LNCaP clone FGC (cell line): ENCODE data around the gene TCN2.

Source experiments
- DNase-seq: peaks from one replicate; pipeline ENCODE4 v3.0.0-alpha.2; 2011; ENCODE audit warnings: low read depth
- H3K4me3 ChIP-seq: 2 replicates; pipeline ENCODE4 v1.5.1; 2011; ENCODE audit warnings: mild to moderate bottlenecking, low read depth, low read length, control low read depth
- TF ChIP-seq, protein P1 (sequence below): IDR thresholded peaks from 2 replicates; pipeline ENCODE4 v1.5.1; 2012; ENCODE audit warnings: mild to moderate bottlenecking; ENCODE audit not compliant: control insufficient read depth, insufficient read depth; ENCODE audit errors: extremely low read depth

The TCN2 gene

DNA sequence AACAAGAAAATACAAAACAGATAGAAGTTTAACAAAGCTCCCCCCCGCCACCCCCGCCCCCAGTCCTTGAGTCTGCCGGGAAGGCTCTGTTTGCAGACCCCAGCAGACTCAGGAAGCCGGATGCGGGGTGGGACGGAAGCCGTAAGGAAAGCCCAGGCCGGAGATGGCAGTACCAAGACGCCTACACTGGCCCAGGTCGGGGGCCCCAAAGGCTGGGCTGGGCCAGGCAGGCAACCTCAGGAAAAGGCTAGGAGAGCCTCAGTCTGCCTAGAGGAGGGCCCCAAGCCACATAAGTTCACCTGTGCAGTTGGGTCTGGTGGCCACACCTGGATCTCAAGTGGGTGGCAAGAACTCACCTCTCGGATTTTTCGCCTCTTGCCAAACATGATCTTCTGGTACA, 28.5 kb upstream of the TCN2 start:
- TF ChIP-seq, protein P1, sequence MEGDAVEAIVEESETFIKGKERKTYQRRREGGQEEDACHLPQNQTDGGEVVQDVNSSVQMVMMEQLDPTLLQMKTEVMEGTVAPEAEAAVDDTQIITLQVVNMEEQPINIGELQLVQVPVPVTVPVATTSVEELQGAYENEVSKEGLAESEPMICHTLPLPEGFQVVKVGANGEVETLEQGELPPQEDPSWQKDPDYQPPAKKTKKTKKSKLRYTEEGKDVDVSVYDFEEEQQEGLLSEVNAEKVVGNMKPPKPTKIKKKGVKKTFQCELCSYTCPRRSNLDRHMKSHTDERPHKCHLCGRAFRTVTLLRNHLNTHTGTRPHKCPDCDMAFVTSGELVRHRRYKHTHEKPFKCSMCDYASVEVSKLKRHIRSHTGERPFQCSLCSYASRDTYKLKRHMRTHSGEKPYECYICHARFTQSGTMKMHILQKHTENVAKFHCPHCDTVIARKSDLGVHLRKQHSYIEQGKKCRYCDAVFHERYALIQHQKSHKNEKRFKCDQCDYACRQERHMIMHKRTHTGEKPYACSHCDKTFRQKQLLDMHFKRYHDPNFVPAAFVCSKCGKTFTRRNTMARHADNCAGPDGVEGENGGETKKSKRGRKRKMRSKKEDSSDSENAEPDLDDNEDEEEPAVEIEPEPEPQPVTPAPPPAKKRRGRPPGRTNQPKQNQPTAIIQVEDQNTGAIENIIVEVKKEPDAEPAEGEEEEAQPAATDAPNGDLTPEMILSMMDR = no peak
- H3K4me3 ChIP-seq = no peak overlapping the region
- DNase-seq = no peak

DNA sequence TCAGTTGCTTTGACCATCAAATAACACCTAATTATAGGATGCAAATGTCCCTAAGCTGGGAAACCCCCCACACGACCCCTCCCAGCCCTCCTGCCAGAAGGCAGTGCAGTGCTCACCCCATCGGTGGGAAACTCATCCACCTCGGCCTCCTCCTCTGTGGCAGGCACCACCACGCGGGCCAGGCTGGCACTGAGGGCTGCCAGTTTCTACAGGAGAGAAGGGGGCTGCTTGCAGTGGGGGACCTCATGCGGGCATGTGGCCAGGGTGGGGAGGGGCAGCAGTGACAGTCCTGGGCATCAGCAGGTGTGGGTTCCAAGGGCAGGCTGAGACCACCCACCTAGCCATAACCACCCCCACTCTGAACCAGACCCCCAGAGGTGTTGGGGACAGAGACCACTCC, 26.1 kb upstream of the TCN2 start:
- DNase-seq = no peak
- no peak overlapping the region for H3K4me3 ChIP-seq

DNA sequence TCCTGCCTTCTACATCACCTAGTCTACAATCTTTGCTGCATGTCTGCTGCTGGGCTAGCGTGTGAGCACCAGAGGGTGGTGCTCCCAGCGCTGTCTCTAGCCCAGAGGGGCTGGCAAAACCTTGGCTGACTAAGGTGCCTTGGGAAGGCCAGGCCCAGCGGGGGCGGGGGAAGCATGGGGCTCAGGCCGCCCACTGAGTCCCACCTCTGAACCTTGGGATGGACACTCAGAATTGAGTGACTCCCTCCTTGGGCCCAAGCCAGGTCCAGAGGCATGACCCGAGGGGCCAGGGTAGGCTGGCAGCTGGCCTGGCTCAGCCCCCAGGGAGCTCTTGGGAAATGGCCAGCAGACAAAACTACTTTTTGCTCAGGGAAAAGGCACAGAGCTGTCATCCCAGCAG, 24.9 kb upstream of the TCN2 start:
- H3K4me3 ChIP-seq = no peak overlapping the region
- TF ChIP-seq, protein P1 = no peak
- DNase-seq = no peak

More for the DNA sequence above, 26.1 kb upstream of the TCN2 start:
- TF ChIP-seq, protein P1 = no peak

DNA sequence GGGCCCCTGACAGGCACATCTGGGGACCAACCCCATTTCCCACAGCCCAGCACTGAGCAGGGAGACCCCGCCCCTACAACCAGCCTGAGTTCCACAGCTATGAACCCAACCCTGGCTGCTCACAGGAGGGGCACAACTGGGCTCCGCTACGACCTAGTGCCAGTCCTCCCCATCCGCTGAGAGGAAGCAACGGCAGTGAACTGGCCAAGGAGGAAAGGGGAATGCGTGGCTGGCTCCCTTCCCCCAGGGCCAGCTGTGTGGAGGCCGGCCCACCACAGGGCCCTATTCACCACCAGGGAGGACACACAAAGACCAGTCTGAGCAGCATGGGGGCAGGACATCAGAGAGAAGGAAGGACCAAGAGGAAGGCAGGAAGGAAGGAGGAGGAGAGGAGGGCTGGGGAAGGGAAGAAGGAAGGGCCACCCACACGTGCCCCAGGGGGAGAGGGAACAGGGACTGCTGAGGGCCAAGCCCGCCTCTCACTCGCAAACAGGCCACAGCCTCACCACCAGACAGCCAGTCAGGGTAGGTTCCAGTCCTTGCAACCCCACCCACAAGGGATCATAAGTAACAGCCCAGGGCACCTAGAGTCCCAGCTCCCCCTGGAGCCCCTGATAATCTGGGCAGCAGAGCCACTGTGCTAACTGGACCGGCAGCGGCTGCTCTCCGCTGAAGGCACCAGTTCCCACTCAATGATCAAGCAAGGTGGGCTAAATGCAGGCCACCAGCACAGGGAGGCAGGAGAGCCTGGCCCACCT, 24.0 kb upstream of the TCN2 start:
- H3K4me3 ChIP-seq = no peak overlapping the region
- DNase-seq = no peak
- TF ChIP-seq, protein P1 = no peak

DNA sequence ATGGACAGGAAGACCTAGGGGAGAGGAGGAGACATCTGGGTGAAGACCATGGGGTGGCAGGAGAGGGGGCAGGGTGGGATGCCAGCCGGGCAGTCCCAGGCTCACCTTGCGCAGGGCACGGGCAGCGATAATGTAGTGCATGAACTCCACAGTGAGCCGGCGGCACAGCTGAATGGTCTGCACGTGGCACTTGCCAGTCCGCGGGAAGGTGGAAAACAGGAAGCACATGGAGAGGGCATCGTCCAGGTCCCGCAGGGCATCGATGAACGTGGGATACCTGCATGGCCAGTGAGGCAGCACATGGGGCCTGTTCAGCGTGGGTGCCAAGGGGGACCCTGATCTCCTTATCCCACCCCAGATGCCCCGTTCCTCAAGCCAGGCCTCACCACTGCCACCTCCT, 22.5 kb upstream of the TCN2 start:
- H3K4me3 ChIP-seq = no peak overlapping the region
- no peak for DNase-seq
- TF ChIP-seq, protein P1 = no peak

DNA sequence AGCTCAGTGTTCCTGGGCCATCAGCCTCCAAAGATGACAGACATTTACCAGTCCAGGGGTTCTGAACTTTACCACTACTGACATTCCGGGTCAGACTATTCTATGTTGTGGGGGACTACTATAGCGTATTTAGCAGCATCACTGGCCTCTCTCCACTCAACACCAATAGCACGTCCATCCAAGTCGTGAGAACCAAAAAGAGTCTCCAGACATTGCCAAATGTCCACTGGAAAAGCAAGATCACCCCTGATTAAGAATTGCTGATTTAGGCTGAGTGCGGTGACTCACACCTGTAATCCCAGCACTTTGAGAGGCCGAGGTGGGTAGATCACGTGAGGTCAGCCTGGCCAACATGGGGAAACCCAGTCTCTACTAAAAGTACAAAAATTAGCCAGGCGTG, 20.6 kb upstream of the TCN2 start:
- no peak for DNase-seq
- H3K4me3 ChIP-seq = no peak overlapping the region
- TF ChIP-seq, protein P1 = no peak

DNA sequence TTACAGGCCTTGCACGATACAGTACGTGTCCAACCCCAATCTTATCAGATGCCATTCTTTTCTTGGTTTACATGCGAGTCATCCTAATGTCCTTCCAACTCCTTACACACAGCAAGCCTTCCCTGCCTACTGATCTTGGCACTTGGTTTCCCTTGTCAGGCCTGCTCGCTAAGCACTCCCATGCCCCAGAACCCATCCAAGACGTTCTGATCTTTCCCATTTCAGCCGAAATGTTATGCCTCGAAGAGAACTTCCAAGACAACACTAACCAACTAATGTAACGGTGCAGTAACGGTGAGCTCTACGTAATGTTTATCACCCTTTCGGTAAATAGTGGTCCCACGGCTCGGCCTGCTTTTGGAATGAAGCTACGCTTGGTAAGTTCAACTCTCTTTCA, 15.8 kb upstream of the TCN2 start:
- TF ChIP-seq, protein P1 = no peak
- DNase-seq = no peak
- peak overlapping the region; percentile 68 for H3K4me3 ChIP-seq
